Mesothelial cell of epicardium (in vitro differentiated cells): ENCODE measurements around the gene FOXP1. TPM values are rescaled to one million over a fixed set of nuclear protein-coding genes. Genes with fewer than 3 reads are reported as not detected.

Experiments
- DNase-seq, 2 experiments: peaks; one replicate each; pipeline ENCODE4 v3.0.0; 2021; ENCODE audit warnings: low spot score in 2 of 2; ENCODE audit not compliant: unreplicated experiment in 2 of 2
- H3K27ac Mint-ChIP-seq: 2 replicates; pipeline ENCODE4 v1.8.0; 2021; ENCODE audit warnings: mixed read lengths
- H3K27me3 Mint-ChIP-seq: 2 replicates; pipeline ENCODE4 v1.8.0; 2021; ENCODE audit warnings: low read depth, mixed read lengths
- H3K36me3 Mint-ChIP-seq: 2 replicates; pipeline ENCODE4 v1.8.0; 2021; ENCODE audit warnings: mixed read lengths
- H3K4me1 Mint-ChIP-seq: 2 replicates; pipeline ENCODE4 v1.8.0; 2021; ENCODE audit warnings: mixed read lengths
- H3K4me3 Mint-ChIP-seq: 2 replicates; pipeline ENCODE4 v1.8.0; 2021; ENCODE audit warnings: mild to moderate bottlenecking, moderate library complexity, mixed read lengths
- H3K9me3 Mint-ChIP-seq: 2 replicates; pipeline ENCODE4 v1.8.0; 2021; ENCODE audit warnings: mixed read lengths
- total RNA-seq: library from RNA; stranded (reverse); gene quantifications from 3 replicates; pipeline ENCODE4 v1.2.1, GENCODE V29; 2021
- TF ChIP-seq, protein P1 (sequence below): fragments of 200-600 bp; sonication (generic); IDR thresholded peaks from one replicate; pipeline ENCODE4 v1.5.0; 2021; ENCODE audit warnings: antibody characterized with exemption; ENCODE audit not compliant: unreplicated experiment

Gene FOXP1
- total RNA-seq, 1 donor from 2014 or later: 187 TPM

GRCh38 chr3:71163198-71163918 lies 420.2 kb downstream of the FOXP1 start:
- Mint-ChIP-seq H3K4me3 (no peak overlapping the region), H3K9me3 (peaks cover 7% of the 10 kb centered on the region), H3K4me1 (peaks cover 45% of the 10 kb centered on the region), H3K36me3 (peaks cover 16% of the 10 kb centered on the region), H3K27me3 (no peaks in the 10 kb centered on the region), H3K27ac (peak overlapping the region; percentile 83)
- TF ChIP-seq, protein P1, sequence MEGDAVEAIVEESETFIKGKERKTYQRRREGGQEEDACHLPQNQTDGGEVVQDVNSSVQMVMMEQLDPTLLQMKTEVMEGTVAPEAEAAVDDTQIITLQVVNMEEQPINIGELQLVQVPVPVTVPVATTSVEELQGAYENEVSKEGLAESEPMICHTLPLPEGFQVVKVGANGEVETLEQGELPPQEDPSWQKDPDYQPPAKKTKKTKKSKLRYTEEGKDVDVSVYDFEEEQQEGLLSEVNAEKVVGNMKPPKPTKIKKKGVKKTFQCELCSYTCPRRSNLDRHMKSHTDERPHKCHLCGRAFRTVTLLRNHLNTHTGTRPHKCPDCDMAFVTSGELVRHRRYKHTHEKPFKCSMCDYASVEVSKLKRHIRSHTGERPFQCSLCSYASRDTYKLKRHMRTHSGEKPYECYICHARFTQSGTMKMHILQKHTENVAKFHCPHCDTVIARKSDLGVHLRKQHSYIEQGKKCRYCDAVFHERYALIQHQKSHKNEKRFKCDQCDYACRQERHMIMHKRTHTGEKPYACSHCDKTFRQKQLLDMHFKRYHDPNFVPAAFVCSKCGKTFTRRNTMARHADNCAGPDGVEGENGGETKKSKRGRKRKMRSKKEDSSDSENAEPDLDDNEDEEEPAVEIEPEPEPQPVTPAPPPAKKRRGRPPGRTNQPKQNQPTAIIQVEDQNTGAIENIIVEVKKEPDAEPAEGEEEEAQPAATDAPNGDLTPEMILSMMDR: no peak
- no peak for DNase-seq

DNA sequence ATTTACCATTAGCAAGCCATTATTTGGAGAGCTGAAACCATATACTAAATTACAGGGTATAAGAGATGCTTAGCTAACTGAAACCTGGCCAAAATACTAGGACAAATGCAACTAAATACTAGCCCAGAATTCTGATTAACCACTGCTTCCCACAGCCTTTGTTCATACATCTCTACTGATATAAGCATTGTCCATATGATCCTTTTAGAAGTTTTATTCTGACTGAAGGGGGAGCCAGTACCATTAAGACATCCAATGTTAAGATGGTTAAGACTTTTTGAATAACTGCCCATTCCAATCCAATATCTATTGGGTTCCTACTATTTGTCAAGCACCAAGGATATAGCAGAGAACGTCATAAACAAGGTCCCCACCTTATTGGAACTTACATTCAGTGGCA lies 421.3 kb downstream of the FOXP1 start:
- Mint-ChIP-seq H3K27ac (no peak overlapping the region), H3K27me3 (no peaks in the 10 kb centered on the region), H3K4me1 (peaks cover 35% of the 10 kb centered on the region), H3K9me3 (peaks cover 7% of the 10 kb centered on the region), H3K4me3 (no peak overlapping the region), H3K36me3 (peaks cover 16% of the 10 kb centered on the region)
- TF ChIP-seq, protein P1: no peak
- no peak for DNase-seq

DNA sequence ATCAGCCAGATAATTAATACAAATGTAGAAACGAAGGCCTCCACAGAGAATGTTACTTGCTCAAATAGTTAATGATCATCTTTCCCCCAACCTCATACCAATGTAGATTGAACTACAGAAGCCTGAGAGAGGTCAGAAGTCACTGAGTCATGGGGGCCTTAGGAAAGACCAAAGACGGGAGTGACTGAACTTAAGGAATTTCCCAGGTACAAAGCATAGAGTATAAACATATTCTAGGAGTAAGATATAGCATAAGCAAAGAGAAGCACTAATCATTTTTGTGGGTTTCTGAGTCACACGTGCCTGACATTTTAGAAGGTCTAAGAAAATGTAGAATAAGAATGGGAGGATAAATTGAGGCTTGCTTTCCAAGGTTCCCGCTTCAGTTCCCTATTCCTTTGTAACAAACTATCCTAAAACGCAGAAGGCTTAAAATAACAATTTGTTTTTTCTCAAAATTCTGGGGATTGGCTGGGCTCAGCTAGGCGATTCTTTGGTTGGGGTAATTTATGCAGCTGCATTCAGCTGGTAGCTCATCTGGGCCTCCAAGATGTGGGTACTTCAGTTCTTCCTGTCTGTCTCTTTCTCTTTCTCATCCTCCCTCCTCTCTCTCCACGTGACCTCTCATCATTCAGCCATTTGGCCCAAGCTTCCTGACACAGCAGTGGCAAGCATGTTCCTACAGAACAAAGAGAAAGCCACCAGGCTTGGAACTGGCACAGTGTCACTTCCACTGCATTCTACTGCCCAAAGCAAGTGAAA lies 422.6 kb downstream of the FOXP1 start:
- Mint-ChIP-seq H3K27me3 (no peaks in the 10 kb centered on the region), H3K9me3 (peaks cover 7% of the 10 kb centered on the region), H3K4me3 (no peak overlapping the region), H3K4me1 (peaks cover 24% of the 10 kb centered on the region), H3K27ac (no peak overlapping the region), H3K36me3 (peaks cover 12% of the 10 kb centered on the region)
- DNase-seq: no peak
- TF ChIP-seq, protein P1: no peak

GRCh38 chr3:71156062-71156665 lies 427.4 kb downstream of the FOXP1 start:
- Mint-ChIP-seq H3K27ac (no peak overlapping the region), H3K4me3 (no peak overlapping the region), H3K36me3 (peaks cover 7% of the 10 kb centered on the region), H3K9me3 (peaks cover 5% of the 10 kb centered on the region), H3K27me3 (no peaks in the 10 kb centered on the region), H3K4me1 (peaks cover 3% of the 10 kb centered on the region)
- TF ChIP-seq, protein P1: no peak
- no peak for DNase-seq

DNA sequence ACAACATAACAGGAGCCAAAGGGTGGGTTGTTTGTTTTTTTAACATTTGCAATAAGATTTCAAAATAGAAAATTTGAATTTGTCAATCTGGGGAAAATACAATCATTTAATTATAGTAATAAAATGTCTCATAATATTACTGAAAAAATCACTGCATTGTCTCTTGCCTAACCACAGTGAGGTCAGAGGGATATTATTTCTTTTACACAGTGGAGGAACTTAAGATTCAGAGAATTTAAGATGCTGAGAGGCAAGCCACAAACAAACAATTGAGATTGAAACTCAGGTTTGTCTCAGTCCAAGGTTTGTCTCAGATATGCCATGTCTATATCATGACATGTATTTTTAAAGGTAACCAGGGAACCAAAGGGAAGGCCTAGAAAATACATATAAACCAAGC lies 428.7 kb downstream of the FOXP1 start:
- no peak for DNase-seq
- TF ChIP-seq, protein P1: no peak
- Mint-ChIP-seq H3K4me1 (peaks cover 12% of the 10 kb centered on the region), H3K9me3 (no peaks in the 10 kb centered on the region), H3K36me3 (no peaks in the 10 kb centered on the region), H3K27me3 (no peaks in the 10 kb centered on the region), H3K4me3 (no peak overlapping the region), H3K27ac (peak overlapping the region; percentile 22)
